Esophagus muscularis mucosa (tissue), 3 donors: ENCODE measurements around the gene BLOC1S4.
A peak's percentile ranks its signal among the peaks of the same experiment; 100 is the strongest.

Source experiments
- POLR2A ChIP-seq: fragments of 450-650 bp; IDR thresholded peaks from one replicate; pipeline ENCODE4 v1.6.1; 2017; ENCODE audit warnings: antibody characterized with exemption, moderate library complexity, mild to moderate bottlenecking, low read depth
- POLR2AphosphoS5 ChIP-seq, 2 donors: sonication (generic); formaldehyde crosslinking; IDR thresholded peaks; one replicate each; pipeline ENCODE4 v1.6.1; 2017; ENCODE audit warnings: antibody characterized with exemption in 2 of 2
- TF ChIP-seq, protein P1 (sequence below), 3 experiments: fragments of 200-600 bp in 2 of 3; fragments of 450-650 bp in 1 of 3; sonication (generic) in 2 of 3; IDR thresholded peaks; one replicate each; pipeline ENCODE4 v1.5.1; 2017 to 2019; ENCODE audit warnings: antibody characterized with exemption in 3 of 3, mild to moderate bottlenecking in 2 of 3, moderate library complexity in 1 of 3

DNA sequence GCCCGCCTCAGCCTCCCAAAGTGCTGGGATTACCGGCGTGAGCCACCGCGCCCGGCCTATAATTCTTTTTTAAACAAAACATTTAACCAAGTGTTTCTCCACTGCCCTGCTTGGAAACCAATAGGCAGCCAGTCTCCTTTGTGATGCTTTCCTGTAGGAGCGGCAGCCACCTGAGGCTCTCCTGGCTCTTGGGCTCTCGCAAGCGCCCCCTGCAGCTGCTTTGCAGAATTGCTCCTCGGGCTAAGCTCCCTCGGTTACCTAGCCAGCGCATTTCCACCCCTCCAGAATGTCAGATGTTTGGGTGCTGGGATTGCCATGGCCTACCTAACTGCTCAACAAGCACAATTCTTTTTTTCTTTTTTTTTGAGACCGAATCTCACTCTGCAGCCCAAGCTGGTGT is 14.6 kb upstream of the BLOC1S4 start:
- TF ChIP-seq, protein P1, sequence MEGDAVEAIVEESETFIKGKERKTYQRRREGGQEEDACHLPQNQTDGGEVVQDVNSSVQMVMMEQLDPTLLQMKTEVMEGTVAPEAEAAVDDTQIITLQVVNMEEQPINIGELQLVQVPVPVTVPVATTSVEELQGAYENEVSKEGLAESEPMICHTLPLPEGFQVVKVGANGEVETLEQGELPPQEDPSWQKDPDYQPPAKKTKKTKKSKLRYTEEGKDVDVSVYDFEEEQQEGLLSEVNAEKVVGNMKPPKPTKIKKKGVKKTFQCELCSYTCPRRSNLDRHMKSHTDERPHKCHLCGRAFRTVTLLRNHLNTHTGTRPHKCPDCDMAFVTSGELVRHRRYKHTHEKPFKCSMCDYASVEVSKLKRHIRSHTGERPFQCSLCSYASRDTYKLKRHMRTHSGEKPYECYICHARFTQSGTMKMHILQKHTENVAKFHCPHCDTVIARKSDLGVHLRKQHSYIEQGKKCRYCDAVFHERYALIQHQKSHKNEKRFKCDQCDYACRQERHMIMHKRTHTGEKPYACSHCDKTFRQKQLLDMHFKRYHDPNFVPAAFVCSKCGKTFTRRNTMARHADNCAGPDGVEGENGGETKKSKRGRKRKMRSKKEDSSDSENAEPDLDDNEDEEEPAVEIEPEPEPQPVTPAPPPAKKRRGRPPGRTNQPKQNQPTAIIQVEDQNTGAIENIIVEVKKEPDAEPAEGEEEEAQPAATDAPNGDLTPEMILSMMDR (IDR thresholded peaks at IDR 0.05): peak in 1 of 3 experiments; percentile 18
- TF ChIP-seq POLR2AphosphoS5 (IDR thresholded peaks at IDR 0.05) (no peak), POLR2A (no peak)
